ENCODE data around the gene TUT1.
"Not testable (repeated sequence)": the region's sequence is repeated elsewhere in the genome, so short reads cannot be mapped to it uniquely, and the experiment has no call there.

Gene TUT1

GRCh38 chr11:62577046-62577714, 14.1 kb downstream of the TUT1 start:
- no peak for DNase-seq

DNA sequence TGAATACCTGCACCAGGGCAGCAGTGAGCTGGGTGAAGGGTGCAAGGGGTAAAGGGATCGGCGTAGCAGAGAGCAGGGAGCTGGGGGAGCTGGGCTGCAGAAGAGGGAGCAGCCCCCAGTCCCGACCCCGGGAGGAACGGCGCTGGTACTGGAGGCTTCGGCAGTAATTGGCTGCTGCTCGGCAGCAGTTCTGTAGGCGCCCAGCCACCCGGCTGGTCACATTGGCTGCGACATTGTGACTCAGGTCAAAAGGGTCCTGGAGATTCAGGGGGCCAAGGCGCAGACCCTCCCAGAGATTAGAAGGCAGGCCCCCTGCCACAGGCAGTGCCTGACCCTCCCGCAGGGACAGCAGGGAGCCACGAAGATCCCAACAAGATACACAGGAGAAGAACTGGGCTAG, 15.5 kb downstream of the TUT1 start:
- no peak for DNase-seq

GRCh38 chr11:62575156-62575555, 16.2 kb downstream of the TUT1 start:
- no peak for DNase-seq

GRCh38 chr11:62574363-62575071, 16.8 kb downstream of the TUT1 start:
- peak in 1 of 2 experiments; percentile 45 for DNase-seq

DNA sequence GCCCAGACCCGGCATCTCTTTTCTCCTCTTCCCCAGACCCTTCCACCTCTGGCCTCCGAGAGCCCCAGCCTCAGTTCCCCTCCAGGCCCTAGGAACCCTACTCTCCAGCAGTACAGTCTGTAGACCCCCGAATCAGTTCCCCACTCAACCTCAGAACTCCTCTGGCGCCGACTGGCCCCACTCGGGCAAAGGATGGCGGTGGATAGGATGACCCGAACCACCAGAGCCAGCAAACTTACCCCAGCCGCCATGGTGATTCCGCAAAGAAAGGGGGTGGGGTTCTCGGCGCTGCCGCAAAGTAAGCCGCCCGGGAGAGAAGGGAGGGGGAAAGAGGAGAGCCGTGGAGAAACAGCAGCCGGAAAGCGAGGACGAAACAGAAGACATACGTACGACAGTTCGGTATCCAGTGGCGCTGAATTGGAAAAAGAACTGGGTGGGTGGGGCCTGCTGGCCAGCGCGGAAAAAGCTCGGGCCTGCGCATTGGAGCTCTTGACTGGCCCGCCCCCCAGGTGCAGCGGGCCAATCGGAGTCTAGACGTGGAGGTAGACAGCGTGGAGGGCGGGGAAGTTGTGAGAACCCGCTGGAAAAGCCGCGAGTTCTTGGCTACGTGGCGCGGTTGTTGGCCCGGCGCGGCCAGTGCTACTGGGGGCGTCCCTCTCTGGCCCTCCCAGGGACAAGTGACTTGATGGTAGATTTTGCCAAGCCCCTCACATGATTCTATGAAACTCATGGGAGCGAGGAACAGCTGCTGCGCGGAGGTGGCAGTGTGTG, 17.5 kb downstream of the TUT1 start, which contains the start of gene EEF1G:
EEF1G (minus strand) TSS at position 300 of the 771 bp plus-strand sequence; CDS start at position 251, 49 bp downstream.
- peak; percentile 97 to 99 for DNase-seq

DNA sequence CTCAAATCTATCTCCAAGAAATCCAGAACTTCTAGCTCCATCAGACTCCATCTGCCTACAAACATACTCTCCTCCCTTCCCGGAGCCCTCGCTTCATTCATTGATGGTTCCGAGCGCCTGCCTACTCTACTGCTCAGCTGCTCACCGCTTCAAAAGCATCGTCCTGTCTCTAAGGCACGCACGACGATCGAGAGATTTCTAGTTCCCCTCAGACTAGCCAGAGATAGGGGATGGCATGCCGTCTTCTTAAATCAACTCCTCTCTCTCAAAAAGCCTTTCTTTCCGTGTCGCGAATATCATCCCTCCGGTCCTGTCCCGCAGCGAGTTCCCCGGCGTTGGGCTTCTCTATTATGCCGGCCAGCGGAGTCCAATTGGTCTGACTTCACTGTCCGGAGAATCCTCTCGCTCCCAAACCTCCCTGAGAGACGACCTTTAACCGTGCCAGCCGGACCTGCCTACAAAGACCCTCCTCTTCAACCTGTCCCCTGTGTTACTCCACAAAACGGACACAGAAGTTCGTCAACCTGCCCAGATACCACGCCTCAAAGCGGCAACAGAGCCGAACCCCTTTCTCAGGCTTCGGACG, 18.2 kb downstream of the TUT1 start:
- DNase-seq = no peak

DNA sequence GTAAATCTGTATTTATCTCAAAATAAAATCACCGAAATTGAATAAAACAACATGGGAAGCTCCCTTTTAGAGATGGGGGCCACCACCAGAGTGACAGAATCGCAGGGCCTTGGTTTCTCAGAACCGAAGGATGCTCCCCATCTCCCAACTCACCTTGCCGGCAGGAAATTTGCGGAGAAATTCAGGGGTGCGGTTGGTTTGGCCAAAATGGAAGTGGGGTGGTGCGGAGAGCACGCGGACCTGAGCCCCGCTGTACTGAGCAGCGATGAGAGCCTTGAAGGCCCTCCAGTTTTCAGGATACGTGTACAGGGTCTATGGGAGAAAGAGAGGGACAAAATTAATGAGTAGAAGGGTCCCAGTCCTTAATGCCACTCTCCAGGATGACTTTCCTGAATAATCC, 18.9 kb downstream of the TUT1 start:
- DNase-seq = no peak

- DNase-seq = not testable (repeated sequence)
Observed at GRCh38 chr11:62571493-62571892, 19.8 kb downstream of the TUT1 start.

DNA sequence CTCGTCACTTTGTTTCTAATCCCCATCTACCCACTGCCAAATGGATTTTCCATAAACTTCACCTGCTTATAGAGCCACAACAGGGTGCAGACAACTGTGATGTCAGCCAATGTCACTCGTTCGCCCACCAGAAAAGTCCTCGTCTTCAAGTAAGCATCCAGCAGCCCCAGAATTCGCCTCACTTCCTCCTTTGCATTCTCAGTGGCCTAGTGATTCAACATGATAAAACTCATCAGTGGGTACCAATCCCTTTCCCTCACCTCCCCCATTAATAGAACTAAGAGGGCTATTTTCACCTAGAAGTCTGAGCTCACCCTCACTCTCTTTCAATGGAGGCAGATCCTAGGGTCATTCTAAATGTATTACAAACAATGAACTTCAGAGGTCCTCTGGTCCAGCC, 20.4 kb downstream of the TUT1 start:
- DNase-seq = not testable (repeated sequence)

DNA sequence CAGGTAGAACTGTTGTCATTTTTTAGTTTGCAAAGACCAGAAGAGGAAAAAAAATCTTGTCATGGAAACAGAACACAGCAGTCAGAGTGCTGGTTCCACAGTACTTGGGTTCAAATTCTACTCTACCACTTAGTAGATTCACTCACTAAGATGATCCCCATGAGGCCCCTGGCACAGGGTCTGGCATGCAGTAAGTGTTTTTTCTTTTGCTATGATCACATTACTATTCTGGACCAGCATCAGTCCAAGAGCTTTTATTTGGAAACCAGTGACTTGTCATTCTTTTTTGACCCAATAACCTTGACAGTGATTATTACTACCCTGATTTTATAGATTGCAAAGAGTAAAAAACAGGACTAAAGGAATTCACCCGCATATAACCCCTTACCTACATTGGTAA, 21.7 kb downstream of the TUT1 start:
- DNase-seq = no peak

GRCh38 chr11:62567018-62567633, 24.2 kb downstream of the TUT1 start:
- no peak for DNase-seq

GRCh38 chr11:62566247-62566646, 25.1 kb downstream of the TUT1 start:
- no peak for DNase-seq

- no peak for DNase-seq
Observed at GRCh38 chr11:62565100-62565802, 26.1 kb downstream of the TUT1 start.

DNA sequence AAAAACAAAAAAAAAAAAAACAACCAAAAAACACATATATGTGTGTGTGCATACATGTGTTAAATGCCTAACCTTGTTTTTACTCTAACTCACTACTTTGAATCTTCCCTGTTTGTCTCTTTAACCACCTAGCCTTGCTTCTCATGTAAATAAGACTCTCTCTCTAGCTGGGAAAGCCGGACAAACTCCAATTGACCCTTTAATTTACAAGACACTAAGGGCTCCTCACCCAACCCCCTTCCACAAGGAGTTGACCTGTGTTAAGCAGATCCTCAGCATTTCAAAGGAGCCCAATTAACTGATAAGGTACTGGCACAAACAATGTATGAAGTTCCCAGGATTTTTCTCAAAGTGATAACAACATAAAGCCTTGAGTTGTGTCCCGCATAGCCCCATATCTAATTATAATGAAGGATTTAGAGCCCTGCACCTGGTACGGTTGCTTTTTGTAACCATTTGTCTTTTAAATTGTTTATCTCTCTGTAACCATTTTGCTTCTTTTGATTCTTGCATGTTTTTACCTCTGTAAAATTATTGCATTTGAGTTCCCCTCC, 29.6 kb downstream of the TUT1 start:
- DNase-seq = not testable (repeated sequence)

- peak; percentile 77 to 81 for DNase-seq
Observed at GRCh38 chr11:62560566-62561103, 30.7 kb downstream of the TUT1 start.

DNA sequence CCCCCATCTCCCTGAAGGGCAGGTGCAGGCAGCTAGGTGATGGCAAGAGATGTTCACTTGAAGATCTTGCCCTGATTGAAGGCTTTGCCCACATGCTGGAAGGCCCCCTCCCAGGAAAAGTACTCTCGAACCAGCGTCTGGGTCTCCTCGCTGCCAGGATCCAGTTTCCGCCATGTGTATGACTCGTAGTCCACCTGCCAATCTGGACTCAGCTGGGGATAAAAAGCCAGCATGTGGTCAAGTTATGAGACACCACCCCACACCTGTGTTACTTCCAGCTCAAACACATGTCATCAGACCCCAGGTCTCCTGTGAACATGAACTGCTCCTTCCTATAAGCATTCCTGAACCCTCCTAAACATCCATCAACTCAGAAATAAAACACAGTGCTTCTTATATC, 31.7 kb downstream of the TUT1 start:
- DNase-seq = not testable (repeated sequence)

GRCh38 chr11:62559204-62559603, 32.1 kb downstream of the TUT1 start:
- no peak for DNase-seq

GRCh38 chr11:62558669-62559068, 32.7 kb downstream of the TUT1 start:
- DNase-seq = no peak

DNA sequence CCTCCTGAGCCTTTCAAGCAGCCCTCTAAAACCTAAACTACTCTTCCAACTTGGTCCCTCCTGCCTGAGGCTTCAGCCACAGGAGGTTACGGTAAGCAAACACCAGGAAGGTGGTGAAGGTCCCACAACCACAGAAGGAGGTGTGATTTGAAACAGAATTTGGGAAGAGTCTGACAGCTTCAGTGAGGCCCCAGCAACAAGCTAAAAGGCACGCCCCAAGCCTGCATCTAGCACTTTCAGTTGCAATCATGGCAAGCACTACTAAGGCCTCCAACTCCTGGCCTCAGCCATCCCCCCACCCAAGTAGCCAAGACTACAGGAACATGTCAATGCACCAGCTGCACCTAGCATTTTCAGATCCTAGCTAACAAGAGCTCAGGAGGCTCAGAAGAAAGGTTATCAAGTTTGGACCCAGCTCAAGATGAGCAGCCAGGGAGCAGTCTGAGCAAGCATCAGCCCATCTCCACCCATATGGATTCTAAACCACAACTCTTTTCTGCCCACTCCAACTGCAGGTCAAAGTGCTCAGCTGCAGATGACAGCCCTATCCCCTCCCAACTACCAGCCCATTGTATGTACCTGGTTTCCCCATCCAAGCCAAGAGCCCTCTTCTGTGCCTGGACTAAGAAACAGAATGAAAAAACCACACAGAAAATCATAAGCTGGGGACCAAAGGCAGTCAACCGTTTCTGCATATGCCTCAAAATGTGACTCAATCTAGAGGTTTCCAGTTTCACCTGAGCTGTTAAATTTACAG, 34.3 kb downstream of the TUT1 start:
- DNase-seq = no peak

GRCh38 chr11:62556108-62556874, 35.0 kb downstream of the TUT1 start:
- peak; percentile 88 to 89 for DNase-seq

Measured in activated T-cell treated with anti-CD3 and anti-CD28 coated beads, Interleukin-2, amount 50 U/mL, for 48 hours (primary cell).